Activated naive CD8-positive, alpha-beta T cell treated with anti-CD3 and anti-CD28 coated beads, Interleukin-2, amount 10 ng/mL, durations not matched to agents 7 days and 5 days (primary cell): Measurements from ENCODE around the gene TTC1. TPM values are rescaled to one million over a fixed set of nuclear protein-coding genes. Genes with fewer than 3 reads are reported as not detected.
"Not testable (repeated sequence)": the region's sequence is repeated elsewhere in the genome, so short reads cannot be mapped to it uniquely, and the experiment has no call there.

Source experiments
- ATAC-seq: fragments of 150-1000 bp; cut with Tn5 transposase; one replicate; pipeline ENCODE4 v1.10.0; 2021; ENCODE audit warnings: low read depth, moderate library complexity
- POLR2A ChIA-PET: fragments of 350-600 bp; sonication (Branson Sonifier 250); formaldehyde crosslinking; loops from one replicate; lab custom pipeline; 2021; ENCODE audit warnings: antibody characterized with exemption; lab: Charles Lee
- DNase-seq: peaks from one replicate; pipeline ENCODE4 v3.0.0; 2021
- H3K27ac Mint-ChIP-seq: one replicate; pipeline ENCODE4 v1.8.0; 2022; ENCODE audit warnings: mild to moderate bottlenecking, mixed read lengths
- H3K27me3 Mint-ChIP-seq: one replicate; pipeline ENCODE4 v1.8.0; 2022; ENCODE audit warnings: mild to moderate bottlenecking, moderate library complexity, mixed read lengths
- H3K36me3 Mint-ChIP-seq: one replicate; pipeline ENCODE4 v1.8.0; 2021; ENCODE audit warnings: mild to moderate bottlenecking, mixed read lengths
- H3K4me1 Mint-ChIP-seq: one replicate; pipeline ENCODE4 v1.8.0; 2021; ENCODE audit warnings: mixed read lengths
- H3K4me3 Mint-ChIP-seq: one replicate; pipeline ENCODE4 v1.8.0; 2022; ENCODE audit warnings: mild to moderate bottlenecking, moderate library complexity, mixed read lengths
- H3K9me3 Mint-ChIP-seq: one replicate; pipeline ENCODE4 v1.8.0; 2021; ENCODE audit warnings: mixed read lengths
- total RNA-seq, 2 experiments: library from RNA; stranded (reverse); gene quantifications; one replicate each; pipeline ENCODE4 v1.2.3, GENCODE V29; 2021

TTC1 gene
- total RNA-seq, 2 experiments from 2014 or later: 42.0 to 44.0 TPM

- peaks cover 43% of the 10 kb centered on the region for H3K27me3 Mint-ChIP-seq
- no peaks in the 10 kb centered on the region for H3K36me3 Mint-ChIP-seq
- no peak for DNase-seq
- no peak overlapping the region for H3K27ac Mint-ChIP-seq
- no peaks in the 10 kb centered on the region for H3K9me3 Mint-ChIP-seq
- ATAC-seq: no peak
- H3K4me3 Mint-ChIP-seq: no peak overlapping the region
- peaks cover 6% of the 10 kb centered on the region for H3K4me1 Mint-ChIP-seq
- POLR2A ChIA-PET: no interaction called here
These were observed 32.0 kb upstream of the TTC1 start for GRCh38 chr5:159976921-159977320.

- Mint-ChIP-seq H3K4me3 (no peak overlapping the region), H3K36me3 (no peaks in the 10 kb centered on the region), H3K27ac (no peak overlapping the region), H3K27me3 (peaks cover 35% of the 10 kb centered on the region), H3K9me3 (no peaks in the 10 kb centered on the region), H3K4me1 (no peaks in the 10 kb centered on the region)
- no peak for ATAC-seq
- no peak for DNase-seq
- POLR2A ChIA-PET: no interaction called here
These were observed 30.6 kb upstream of the TTC1 start for GRCh38 chr5:159978358-159978757.

GRCh38 chr5:159982421-159983173 lies 26.3 kb upstream of the TTC1 start:
- Mint-ChIP-seq H3K4me3 (no peak overlapping the region), H3K27me3 (peaks cover 43% of the 10 kb centered on the region), H3K27ac (no peak overlapping the region), H3K4me1 (no peaks in the 10 kb centered on the region), H3K9me3 (no peaks in the 10 kb centered on the region), H3K36me3 (no peaks in the 10 kb centered on the region)
- ATAC-seq (no peak), DNase-seq (no peak)
- POLR2A ChIA-PET: no interaction called here

GRCh38 chr5:159987031-159987674 lies 21.8 kb upstream of the TTC1 start:
- POLR2A ChIA-PET: no interaction called here
- H3K9me3 Mint-ChIP-seq: no peaks in the 10 kb centered on the region
- peak overlapping the region; percentile 60 for H3K4me3 Mint-ChIP-seq
- peaks cover 4% of the 10 kb centered on the region for H3K4me1 Mint-ChIP-seq
- H3K27ac Mint-ChIP-seq: no peak overlapping the region
- no peaks in the 10 kb centered on the region for H3K36me3 Mint-ChIP-seq
- ATAC-seq: peak; percentile 96
- peaks cover 43% of the 10 kb centered on the region for H3K27me3 Mint-ChIP-seq
- DNase-seq: peak; percentile 79

GRCh38 chr5:159990506-159990905 lies 18.4 kb upstream of the TTC1 start:
- POLR2A ChIA-PET: no interaction called here
- Mint-ChIP-seq H3K4me1 (peaks cover 4% of the 10 kb centered on the region), H3K36me3 (no peaks in the 10 kb centered on the region), H3K9me3 (peaks cover 2% of the 10 kb centered on the region), H3K27ac (no peak overlapping the region), H3K27me3 (peaks cover 39% of the 10 kb centered on the region), H3K4me3 (no peak overlapping the region)
- ATAC-seq: no peak
- DNase-seq: no peak

GRCh38 chr5:159992566-159992965 lies 16.4 kb upstream of the TTC1 start:
- peaks cover 2% of the 10 kb centered on the region for H3K9me3 Mint-ChIP-seq
- H3K27me3 Mint-ChIP-seq: peaks cover 23% of the 10 kb centered on the region
- DNase-seq: no peak
- peaks cover 4% of the 10 kb centered on the region for H3K4me1 Mint-ChIP-seq
- ATAC-seq: no peak
- H3K27ac Mint-ChIP-seq: no peak overlapping the region
- H3K36me3 Mint-ChIP-seq: no peaks in the 10 kb centered on the region
- POLR2A ChIA-PET: no interaction called here
- H3K4me3 Mint-ChIP-seq: no peak overlapping the region

GRCh38 chr5:159993194-159993593 lies 15.7 kb upstream of the TTC1 start:
- no peaks in the 10 kb centered on the region for H3K36me3 Mint-ChIP-seq
- POLR2A ChIA-PET: no interaction called here
- no peak overlapping the region for H3K27ac Mint-ChIP-seq
- peaks cover 2% of the 10 kb centered on the region for H3K4me1 Mint-ChIP-seq
- H3K4me3 Mint-ChIP-seq: no peak overlapping the region
- H3K9me3 Mint-ChIP-seq: peaks cover 2% of the 10 kb centered on the region
- H3K27me3 Mint-ChIP-seq: peaks cover 18% of the 10 kb centered on the region
- no peak for ATAC-seq
- no peak for DNase-seq

- no peak overlapping the region for H3K4me3 Mint-ChIP-seq
- peaks cover 24% of the 10 kb centered on the region for H3K27me3 Mint-ChIP-seq
- no peaks in the 10 kb centered on the region for H3K36me3 Mint-ChIP-seq
- POLR2A ChIA-PET: no interaction called here
- H3K4me1 Mint-ChIP-seq: no peaks in the 10 kb centered on the region
- ATAC-seq (no peak), DNase-seq (no peak)
- H3K9me3 Mint-ChIP-seq: peaks cover 2% of the 10 kb centered on the region
- H3K27ac Mint-ChIP-seq: no peak overlapping the region
These were observed 13.0 kb upstream of the TTC1 start for GRCh38 chr5:159995907-159996306.

- Mint-ChIP-seq H3K27me3 (peaks cover 22% of the 10 kb centered on the region), H3K9me3 (no peaks in the 10 kb centered on the region), H3K27ac (no peak overlapping the region), H3K4me3 (no peak overlapping the region), H3K36me3 (no peaks in the 10 kb centered on the region), H3K4me1 (no peaks in the 10 kb centered on the region)
- no peak for DNase-seq
- no peak for ATAC-seq
- POLR2A ChIA-PET: no interaction called here
These were observed 7.5 kb upstream of the TTC1 start for GRCh38 chr5:160001457-160001856.

- ATAC-seq (no peak), DNase-seq (no peak)
- Mint-ChIP-seq H3K27me3 (peaks cover 4% of the 10 kb centered on the region), H3K9me3 (no peaks in the 10 kb centered on the region), H3K36me3 (peaks cover 6% of the 10 kb centered on the region), H3K27ac (no peak overlapping the region), H3K4me1 (peaks cover 20% of the 10 kb centered on the region), H3K4me3 (no peak overlapping the region)
- POLR2A ChIA-PET: interaction anchor here (0.6 kb wide), 1 partner anchor 433 kb away, joined by 3 read pairs; no protein-coding TSS in a partner anchor
These were observed 1.4 kb upstream of the TTC1 start for GRCh38 chr5:160007514-160007913.

GRCh38 chr5:160008529-160008876 lies 436 bp upstream of the TTC1 start:
- peak; percentile 31 for DNase-seq
- H3K36me3 Mint-ChIP-seq, H3K27me3 Mint-ChIP-seq, H3K9me3 Mint-ChIP-seq, H3K27ac Mint-ChIP-seq, ATAC-seq: not testable (repeated sequence)
- POLR2A ChIA-PET: interaction anchor here (1.3 to 1.7 kb wide), 3 partner anchors 14 to 596 kb away, joined by 3 to 5 read pairs (median 3); partner anchors contain the start of gene PWWP2A
- peak overlapping the region; percentile 15 for H3K4me3 Mint-ChIP-seq
- peaks cover 20% of the 10 kb centered on the region for H3K4me1 Mint-ChIP-seq

GRCh38 chr5:160009591-160009989 lies 651 bp downstream of the TTC1 start:
- POLR2A ChIA-PET: interaction anchor here (1.3 to 1.7 kb wide), 3 partner anchors 13 to 597 kb away, joined by 3 to 5 read pairs (median 3); partner anchors contain the start of gene PWWP2A
- Mint-ChIP-seq H3K27me3 (no peaks in the 10 kb centered on the region), H3K36me3 (peaks cover 6% of the 10 kb centered on the region), H3K4me1 (peaks cover 20% of the 10 kb centered on the region), H3K9me3 (no peaks in the 10 kb centered on the region), H3K4me3 (peak overlapping the region; percentile 94), H3K27ac (peak overlapping the region; percentile 97)
- DNase-seq (peak; percentile 29), ATAC-seq (no peak)

GRCh38 chr5:160011471-160011870 lies 2.5 kb downstream of the TTC1 start:
- Mint-ChIP-seq H3K27me3 (no peaks in the 10 kb centered on the region), H3K4me1 (peaks cover 20% of the 10 kb centered on the region), H3K4me3 (no peak overlapping the region), H3K9me3 (no peaks in the 10 kb centered on the region), H3K27ac (peak overlapping the region; percentile 26), H3K36me3 (peaks cover 6% of the 10 kb centered on the region)
- POLR2A ChIA-PET: no interaction called here
- no peak for ATAC-seq
- no peak for DNase-seq

- not testable (repeated sequence) for H3K9me3 Mint-ChIP-seq
These were observed 5.3 kb downstream of the TTC1 start for GRCh38 chr5:160014197-160014596.

More at GRCh38 chr5:160014197-160014596, 5.3 kb downstream of the TTC1 start:
- H3K4me3 Mint-ChIP-seq, H3K27me3 Mint-ChIP-seq, H3K36me3 Mint-ChIP-seq, DNase-seq, H3K27ac Mint-ChIP-seq, POLR2A ChIA-PET, ATAC-seq: not testable (repeated sequence)
- peaks cover 21% of the 10 kb centered on the region for H3K4me1 Mint-ChIP-seq
